Activated T-helper 2 cell treated with anti-CD3 and anti-CD28 coated beads, Interferon-gamma antibody, Interleukin-2, Interleukin-4, amounts not matched to agents 10 μg/mL and 5 μg/mL and 100 μg/mL, durations not matched to agents 14 hours and 24 hours and 36 hours (primary cell): ENCODE data around the gene SRP72. TPM values are rescaled to one million over a fixed set of nuclear protein-coding genes. Genes with fewer than 3 reads are reported as not detected.

Source experiments
- DNase-seq: peaks from one replicate; pipeline ENCODE4 v3.0.0; 2021; ENCODE audit warnings: low spot score
- H3K27ac Mint-ChIP-seq: one replicate; pipeline ENCODE4 v1.8.0; 2021; ENCODE audit warnings: mixed read lengths
- H3K27me3 Mint-ChIP-seq: one replicate; pipeline ENCODE4 v1.8.0; 2021; ENCODE audit warnings: low read depth, mixed read lengths
- H3K36me3 Mint-ChIP-seq: one replicate; pipeline ENCODE4 v1.8.0; 2021; ENCODE audit warnings: low read depth, mixed read lengths
- H3K4me1 Mint-ChIP-seq: one replicate; pipeline ENCODE4 v1.8.0; 2021; ENCODE audit warnings: low read depth, mixed read lengths
- H3K4me3 Mint-ChIP-seq: one replicate; pipeline ENCODE4 v1.8.0; 2021; ENCODE audit warnings: low read depth, mild to moderate bottlenecking, moderate library complexity, mixed read lengths
- H3K9me3 Mint-ChIP-seq: one replicate; pipeline ENCODE4 v1.8.0; 2021; ENCODE audit warnings: mixed read lengths
- intact Hi-C: fragments of 100-400 bp; cut with micrococcal nuclease; formaldehyde crosslinking; loops from one replicate; pipeline ENCODE4 v1.15.1; 2023
- total RNA-seq: library from RNA; stranded (reverse); gene quantifications from 2 replicates; pipeline ENCODE4 v1.2.3, GENCODE V29; 2022

SRP72 gene
- total RNA-seq, 1 donor from 2014 or later = 187 TPM

GRCh38 chr4:56532239-56532638, 64.8 kb downstream of the SRP72 start:
- DNase-seq = no peak
- H3K4me1 Mint-ChIP-seq = no peaks in the 10 kb centered on the region
- H3K36me3 Mint-ChIP-seq = no peaks in the 10 kb centered on the region
- H3K27me3 Mint-ChIP-seq = peaks cover 19% of the 10 kb centered on the region
- no peaks in the 10 kb centered on the region for H3K9me3 Mint-ChIP-seq
- H3K27ac Mint-ChIP-seq = no peak overlapping the region
- intact Hi-C loops = no loop called here
- H3K4me3 Mint-ChIP-seq = no peak overlapping the region

- intact Hi-C loops = no loop called here
- no peaks in the 10 kb centered on the region for H3K9me3 Mint-ChIP-seq
- no peaks in the 10 kb centered on the region for H3K4me1 Mint-ChIP-seq
- no peak overlapping the region for H3K27ac Mint-ChIP-seq
- no peak for DNase-seq
- peaks cover 7% of the 10 kb centered on the region for H3K27me3 Mint-ChIP-seq
- H3K4me3 Mint-ChIP-seq = no peak overlapping the region
- no peaks in the 10 kb centered on the region for H3K36me3 Mint-ChIP-seq
Measured at GRCh38 chr4:56535915-56536314, 68.5 kb downstream of the SRP72 start.

- no peak overlapping the region for H3K27ac Mint-ChIP-seq
- no peak for DNase-seq
- H3K4me1 Mint-ChIP-seq = no peaks in the 10 kb centered on the region
- H3K9me3 Mint-ChIP-seq = no peaks in the 10 kb centered on the region
- H3K4me3 Mint-ChIP-seq = no peak overlapping the region
- H3K27me3 Mint-ChIP-seq = peaks cover 11% of the 10 kb centered on the region
- intact Hi-C loops = no loop called here
- H3K36me3 Mint-ChIP-seq = no peaks in the 10 kb centered on the region
Measured at GRCh38 chr4:56537147-56537546, 69.7 kb downstream of the SRP72 start.

GRCh38 chr4:56540826-56541225, 73.4 kb downstream of the SRP72 start:
- Mint-ChIP-seq H3K4me3 (no peak overlapping the region), H3K27me3 (peaks cover 21% of the 10 kb centered on the region)
- intact Hi-C loops = loop anchor here (5.0 kb wide), 1 partner anchor 261 kb away; no protein-coding TSS in a partner anchor

GRCh38 chr4:56544573-56545131, 77.2 kb downstream of the SRP72 start:
- intact Hi-C loops = loop anchor here (2.0 to 5.0 kb wide), 2 partner anchors 258 to 292 kb away; no protein-coding TSS in a partner anchor
- Mint-ChIP-seq H3K36me3 (no peaks in the 10 kb centered on the region), H3K4me1 (peaks cover 16% of the 10 kb centered on the region), H3K27ac (no peak overlapping the region), H3K27me3 (peaks cover 25% of the 10 kb centered on the region), H3K9me3 (no peaks in the 10 kb centered on the region), H3K4me3 (peak overlapping the region; percentile 71)
- peak; percentile 74 for DNase-seq

More at GRCh38 chr4:56540826-56541225, 73.4 kb downstream of the SRP72 start:
- no peak overlapping the region for H3K27ac Mint-ChIP-seq
- H3K4me1 Mint-ChIP-seq = peaks cover 11% of the 10 kb centered on the region
- no peak for DNase-seq
- H3K9me3 Mint-ChIP-seq = no peaks in the 10 kb centered on the region
- H3K36me3 Mint-ChIP-seq = no peaks in the 10 kb centered on the region

GRCh38 chr4:56550642-56551041, 83.2 kb downstream of the SRP72 start:
- Mint-ChIP-seq H3K4me1 (peaks cover 5% of the 10 kb centered on the region), H3K9me3 (no peaks in the 10 kb centered on the region), H3K27ac (no peak overlapping the region), H3K4me3 (no peak overlapping the region), H3K36me3 (no peaks in the 10 kb centered on the region), H3K27me3 (peaks cover 18% of the 10 kb centered on the region)
- no peak for DNase-seq
- intact Hi-C loops = loop anchor here (5.0 kb wide), 1 partner anchor 97 kb away; no protein-coding TSS in a partner anchor

- Mint-ChIP-seq H3K4me3 (no peak overlapping the region), H3K36me3 (no peaks in the 10 kb centered on the region), H3K27ac (no peak overlapping the region), H3K27me3 (peaks cover 17% of the 10 kb centered on the region), H3K4me1 (peaks cover 5% of the 10 kb centered on the region), H3K9me3 (no peaks in the 10 kb centered on the region)
- intact Hi-C loops = loop anchor here (5.0 kb wide), 1 partner anchor 96 kb away; no protein-coding TSS in a partner anchor
- DNase-seq = no peak
Measured at GRCh38 chr4:56551516-56551915, 84.1 kb downstream of the SRP72 start.

- intact Hi-C loops = loop anchor here (5.0 kb wide), 1 partner anchor 95 kb away; no protein-coding TSS in a partner anchor
- H3K4me1 Mint-ChIP-seq = peaks cover 5% of the 10 kb centered on the region
- H3K27me3 Mint-ChIP-seq = peaks cover 19% of the 10 kb centered on the region
- no peak overlapping the region for H3K4me3 Mint-ChIP-seq
- no peak for DNase-seq
- no peaks in the 10 kb centered on the region for H3K9me3 Mint-ChIP-seq
- H3K36me3 Mint-ChIP-seq = no peaks in the 10 kb centered on the region
- no peak overlapping the region for H3K27ac Mint-ChIP-seq
Measured at GRCh38 chr4:56552273-56552672, 84.9 kb downstream of the SRP72 start.

Other genes with a start within 250 kb of the SRP72 start
- 10.4 and 15.4 TPM in 2 replicates for gene AASDH, start 80.1 kb upstream of the SRP72 start, total RNA-seq
- 43.4 and 46.2 TPM in 2 replicates for gene PPAT, start 32.0 kb upstream of the SRP72 start, total RNA-seq
- gene PAICS, start 31.4 kb upstream of the SRP72 start, total RNA-seq = 320 and 328 TPM in 2 replicates
- not detected in 2 replicates for gene ARL9, start 38.2 kb downstream of the SRP72 start, total RNA-seq
- 58.8 and 60.2 TPM in 2 replicates for gene HOPX, start 213.7 kb downstream of the SRP72 start, total RNA-seq